DMS53 treated with DMSO at 0.1 percent for 48 hours (cell line): ENCODE measurements around the gene CACNA2D1.
A peak's percentile ranks its signal among the peaks of the same experiment; 100 is the strongest.

ENCODE experiments used
- DNase-seq: peaks from one replicate; lab custom pipeline; 2025; ENCODE audit not compliant: unreplicated experiment; lab: John Stamatoyannopoulos, UW

The CACNA2D1 gene

GRCh38 chr7:82347808-82348207, 95.8 kb downstream of the CACNA2D1 start:
- DNase-seq: no peak

- no peak for DNase-seq
Measured at GRCh38 chr7:82345886-82346285, 97.7 kb downstream of the CACNA2D1 start.

DNA sequence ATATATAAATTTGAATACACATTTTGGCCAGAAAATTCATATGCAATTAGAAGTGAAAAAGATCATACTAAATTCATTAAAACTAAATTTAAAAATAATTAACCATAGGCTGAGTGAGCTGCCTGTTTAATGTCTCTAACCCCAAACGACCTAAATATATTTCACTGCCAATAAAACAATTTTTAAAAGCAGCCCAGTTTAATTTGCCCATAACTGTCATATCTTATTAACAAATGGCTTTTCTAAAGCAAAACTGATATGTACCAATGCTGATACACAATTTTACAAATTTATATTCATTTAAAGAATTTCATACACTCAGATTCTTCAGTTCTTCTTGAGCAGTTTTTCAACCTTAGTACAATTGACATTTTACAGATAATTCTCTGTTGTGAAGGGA, 99.9 kb downstream of the CACNA2D1 start:
- DNase-seq: no peak

GRCh38 chr7:82339958-82340357, 103.6 kb downstream of the CACNA2D1 start:
- no peak for DNase-seq

DNA sequence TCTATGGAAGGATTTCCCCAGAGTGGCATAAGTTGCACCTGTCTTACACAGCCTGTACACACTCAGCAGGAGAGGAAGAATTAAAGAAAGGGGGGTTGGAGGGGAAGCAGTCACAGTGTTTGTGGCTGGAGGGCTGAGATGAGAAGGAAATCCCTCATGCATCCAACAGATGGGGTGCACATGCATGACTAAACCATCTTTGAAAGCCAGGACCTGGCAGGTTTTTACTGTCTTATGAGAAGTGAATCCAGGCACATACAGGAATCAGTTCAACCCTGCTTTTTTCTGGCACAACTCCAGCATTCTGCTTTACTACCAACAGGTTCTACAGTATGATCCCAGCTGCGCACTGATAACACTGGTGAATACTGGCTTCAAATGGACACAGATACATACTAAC, 107.7 kb downstream of the CACNA2D1 start:
- DNase-seq: peak; percentile 92

- no peak for DNase-seq
Measured at GRCh38 chr7:82335001-82335400, 108.6 kb downstream of the CACNA2D1 start.

DNA sequence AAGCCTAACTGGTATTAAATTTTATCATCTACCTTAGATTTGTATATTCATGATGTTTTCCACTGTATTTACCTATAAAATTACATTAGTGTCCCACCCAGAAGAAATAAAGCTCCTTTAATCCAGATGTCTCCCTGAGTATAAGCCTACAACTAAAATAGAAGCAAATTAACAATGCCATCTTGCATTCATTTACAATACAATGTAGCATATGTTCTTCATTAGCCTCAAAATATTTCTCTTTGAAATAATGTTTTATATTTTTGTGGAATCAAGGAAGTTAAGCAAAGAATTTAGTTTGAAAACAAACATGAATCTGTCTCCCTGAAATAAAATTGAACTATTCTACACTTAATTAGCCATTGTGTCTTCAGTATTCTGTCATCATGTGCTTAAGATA, 112.3 kb downstream of the CACNA2D1 start:
- DNase-seq: no peak

- DNase-seq: no peak
Measured at GRCh38 chr7:82330706-82331215, 112.8 kb downstream of the CACNA2D1 start.

DNA sequence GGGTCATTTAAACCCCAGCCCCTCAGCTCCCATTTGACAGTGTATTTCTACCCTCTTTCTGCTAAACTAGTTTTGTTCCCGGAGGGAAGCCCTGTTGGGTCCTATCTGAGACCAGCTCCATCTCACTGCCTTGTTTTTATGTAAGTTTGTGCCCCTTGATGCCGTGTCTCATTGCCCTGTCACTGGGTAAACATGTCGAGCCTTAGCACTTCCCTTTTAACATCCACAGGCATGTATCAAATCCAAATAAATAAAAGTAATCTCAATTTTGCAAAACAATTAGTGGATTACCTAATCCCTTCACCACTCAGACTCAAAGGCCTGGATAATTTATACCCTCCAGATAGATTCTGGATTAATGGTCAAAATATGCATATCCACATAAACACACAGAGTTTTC, 115.7 kb downstream of the CACNA2D1 start:
- DNase-seq: no peak

- DNase-seq: no peak
Measured at GRCh38 chr7:82325416-82325815, 118.2 kb downstream of the CACNA2D1 start.

DNA sequence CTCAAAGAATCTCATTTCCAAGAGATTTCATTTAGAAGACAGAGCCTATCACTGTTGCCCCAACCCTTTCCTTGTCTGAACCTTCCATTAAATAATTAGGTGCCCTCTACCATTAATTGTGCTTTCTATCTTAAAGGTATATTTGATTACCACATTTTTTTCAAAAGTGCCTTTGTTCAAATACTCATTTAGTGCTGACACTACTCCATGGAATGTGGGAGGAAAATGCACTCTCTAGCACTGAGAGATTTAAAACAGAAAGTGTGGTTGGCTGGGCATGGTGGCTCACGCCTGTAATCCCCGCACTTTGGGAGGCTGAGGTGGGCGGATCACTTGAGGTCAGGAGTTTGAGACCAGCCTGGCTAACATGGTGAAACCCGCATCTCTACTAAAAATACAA, 119.8 kb downstream of the CACNA2D1 start:
- DNase-seq: no peak

DNA sequence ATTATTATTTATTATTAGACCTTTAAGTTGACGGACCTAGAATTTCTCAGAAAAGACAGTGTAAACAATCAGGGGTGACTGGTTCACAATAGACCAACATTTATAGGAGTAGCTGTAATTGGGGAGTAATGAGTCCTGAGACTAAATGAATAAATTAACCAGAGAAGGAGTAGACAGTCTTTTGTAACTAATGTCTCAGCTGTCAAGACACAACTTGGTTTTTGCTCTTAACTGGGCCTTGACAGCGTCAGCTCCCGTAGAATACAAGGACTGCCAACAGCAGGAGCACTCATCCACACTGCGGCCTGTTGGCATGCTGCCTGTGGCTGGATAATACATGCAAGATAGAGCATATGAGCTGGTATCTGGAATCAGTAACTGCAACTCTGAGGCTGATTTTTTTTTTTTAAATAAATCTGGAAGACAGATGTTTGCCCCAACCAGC, 123.9 kb downstream of the CACNA2D1 start:
- no peak for DNase-seq

GRCh38 chr7:82318786-82319185, 124.8 kb downstream of the CACNA2D1 start:
- DNase-seq: no peak

- no peak for DNase-seq
Measured at GRCh38 chr7:82317760-82318159, 125.8 kb downstream of the CACNA2D1 start.

- DNase-seq: no peak
Measured at GRCh38 chr7:82317257-82317721, 126.3 kb downstream of the CACNA2D1 start.

- no peak for DNase-seq
Measured at GRCh38 chr7:82313269-82313668, 130.3 kb downstream of the CACNA2D1 start.

GRCh38 chr7:82312646-82313045, 130.9 kb downstream of the CACNA2D1 start:
- no peak for DNase-seq

GRCh38 chr7:82305347-82306005, 138.1 kb downstream of the CACNA2D1 start:
- DNase-seq: no peak

GRCh38 chr7:82294865-82295264, 148.7 kb downstream of the CACNA2D1 start:
- no peak for DNase-seq

DNA sequence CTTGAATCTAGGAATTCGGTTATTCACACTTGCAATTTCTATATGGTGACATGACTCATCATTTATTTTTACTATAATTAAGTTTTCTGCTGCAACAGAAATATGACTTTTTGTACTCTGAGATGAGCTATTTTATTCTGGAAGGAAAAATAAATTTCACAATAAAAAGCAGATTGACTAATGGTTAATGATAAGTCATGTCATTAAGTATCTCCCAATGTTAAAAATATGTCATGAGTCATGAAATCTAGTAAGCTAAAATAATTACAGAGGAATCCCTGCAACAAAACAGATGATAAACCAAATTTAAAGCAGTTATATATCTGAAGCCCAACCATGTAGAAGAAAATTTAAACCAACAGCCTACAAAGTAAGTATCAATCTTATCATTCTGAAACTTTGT, 149.2 kb downstream of the CACNA2D1 start:
- no peak for DNase-seq

- DNase-seq: no peak
Measured at GRCh38 chr7:82293467-82293866, 150.1 kb downstream of the CACNA2D1 start.

- no peak for DNase-seq
Measured at GRCh38 chr7:82291931-82292330, 151.6 kb downstream of the CACNA2D1 start.

- no peak for DNase-seq
Measured at GRCh38 chr7:82289889-82290288, 153.7 kb downstream of the CACNA2D1 start.
